B cell (primary cell): ENCODE measurements around the gene SKIDA1. TPM values are rescaled to one million over a fixed set of nuclear protein-coding genes. Genes with fewer than 3 reads are reported as not detected.

Source experiments
- ATAC-seq: fragments of 200-7000 bp; cut with Tn5 transposase; one replicate; pipeline ENCODE4 v1.10.0; 2021; ENCODE audit warnings: low read depth, mild to moderate bottlenecking, moderate number of reproducible peaks, moderate library complexity
- CTCF ChIA-PET: fragments of 350-600 bp; sonication (Branson Sonifier 250); formaldehyde crosslinking; loops from one replicate; lab custom pipeline; 2021; ENCODE audit warnings: antibody characterized with exemption, inconsistent platforms; lab: Charles Lee
- POLR2A ChIA-PET: fragments of 350-600 bp; sonication (Branson Sonifier 250); formaldehyde crosslinking; loops from one replicate; lab custom pipeline; 2021; ENCODE audit warnings: antibody characterized with exemption; lab: Charles Lee
- DNase-seq: peaks from one replicate; pipeline ENCODE4 v3.0.0; 2013
- H2AFZ ChIP-seq: 2 replicates; pipeline ENCODE4 v1.6.1; 2012; ENCODE audit warnings: mild to moderate bottlenecking, low read depth, low read length; ENCODE audit not compliant: insufficient read depth, poor library complexity, severe bottlenecking
- H3K27ac ChIP-seq, 2 donors: 1 replicate in 1 of 2; 2 replicates in 1 of 2; pipeline ENCODE4 v1.5.1; 2012 to 2013; ENCODE audit warnings: low read length in 2 of 2, mild to moderate bottlenecking in 2 of 2, moderate library complexity in 1 of 2
- H3K27me3 ChIP-seq, 4 experiments: fragments of 200-600 bp in 1 of 4; sonication (generic) in 1 of 4; replicated peaks in 1 of 4; 1 replicate in 2 of 4; 2 replicates in 2 of 4; pipeline versions ENCODE4 v1.6.1 to v1.7.0; 2013 to 2016; ENCODE audit warnings: low read length in 3 of 4, mild to moderate bottlenecking in 2 of 4, mixed read lengths in 1 of 4, moderate library complexity in 1 of 4; ENCODE audit not compliant: insufficient read depth in 4 of 4, control insufficient read depth in 3 of 4; ENCODE audit errors: control extremely low read depth in 1 of 4
- H3K36me3 ChIP-seq, 2 experiments: replicated peaks in 1 of 2; 1 replicate in 1 of 2; 2 replicates in 1 of 2; pipeline versions ENCODE4 v1.6.1 to v1.7.1; 2013; ENCODE audit warnings: low read length in 1 of 2; ENCODE audit not compliant: insufficient read depth in 2 of 2, control insufficient read depth in 1 of 2; ENCODE audit errors: control extremely low read depth in 1 of 2, extremely low read depth in 1 of 2
- H3K4me1 ChIP-seq, 2 donors: fragments of 200-600 bp in 1 of 2; sonication (generic) in 1 of 2; 1 replicate in 1 of 2; 2 replicates in 1 of 2; pipeline versions ENCODE4 v1.5.1 to v1.6.1; 2013 to 2017; ENCODE audit warnings: low read length in 2 of 2; ENCODE audit not compliant: control insufficient read depth in 2 of 2, insufficient read depth in 2 of 2
- H3K4me2 ChIP-seq: replicated peaks from 2 replicates; pipeline ENCODE3; 2012; ENCODE audit warnings: mild to moderate bottlenecking, low read depth, low read length; ENCODE audit not compliant: poor library complexity, severe bottlenecking
- H3K4me3 ChIP-seq, 5 experiments: fragments of 200-600 bp in 1 of 5; sonication (generic) in 1 of 5; 1 replicate in 3 of 5; 2 replicates in 2 of 5; pipeline versions ENCODE4 v1.5.1 to v1.7.0; 2011 to 2016; ENCODE audit warnings: low read length in 4 of 5, mild to moderate bottlenecking in 4 of 5, low read depth in 2 of 5, control low read depth in 1 of 5, moderate library complexity in 1 of 5; ENCODE audit not compliant: insufficient read depth in 1 of 5; ENCODE audit errors: control extremely low read depth in 1 of 5, extremely low read depth in 1 of 5
- H3K79me2 ChIP-seq: fragments of 200-600 bp; sonication (generic); one replicate; pipeline ENCODE4 v1.6.0; 2016; ENCODE audit warnings: low read length; ENCODE audit not compliant: control insufficient read depth, insufficient read depth
- H3K9ac ChIP-seq: fragments of 200-600 bp; sonication (generic); 2 replicates; pipeline ENCODE4 v1.6.1; 2017; ENCODE audit warnings: mild to moderate bottlenecking, low read length, moderate library complexity
- H3K9me3 ChIP-seq, 3 donors: one replicate each; pipeline versions ENCODE4 v1.6.1 to v1.7.1; 2013; ENCODE audit warnings: low read length in 2 of 3; ENCODE audit not compliant: control insufficient read depth in 2 of 3, insufficient read depth in 1 of 3; ENCODE audit errors: control extremely low read depth in 1 of 3
- H4K20me1 ChIP-seq: 2 replicates; pipeline ENCODE4 v1.6.0; 2012; ENCODE audit warnings: mild to moderate bottlenecking, low read length; ENCODE audit not compliant: insufficient read depth, control insufficient read depth, poor library complexity, severe bottlenecking
- H3K27ac Mint-ChIP-seq: one replicate; pipeline ENCODE4 v1.8.0; 2021; ENCODE audit warnings: mixed read lengths
- H3K27me3 Mint-ChIP-seq: one replicate; pipeline ENCODE4 v1.8.0; 2021; ENCODE audit warnings: mixed read lengths
- H3K4me1 Mint-ChIP-seq: one replicate; pipeline ENCODE4 v1.8.0; 2021; ENCODE audit warnings: mixed read lengths
- H3K4me3 Mint-ChIP-seq: one replicate; pipeline ENCODE4 v1.8.0; 2021; ENCODE audit warnings: mixed read lengths
- H3K9me3 Mint-ChIP-seq: one replicate; pipeline ENCODE4 v1.8.0; 2022; ENCODE audit warnings: mixed read lengths; ENCODE audit not compliant: insufficient read depth
- EZH2 ChIP-seq: IDR thresholded peaks from 2 replicates; pipeline ENCODE4 v1.6.1; 2012; ENCODE audit warnings: borderline replicate concordance, low read depth, mild to moderate bottlenecking, moderate library complexity, low read length; ENCODE audit not compliant: insufficient read depth, poor library complexity, severe bottlenecking
- WGBS: methylation state at CpG from one replicate; pipeline ENCODE4 v1.1.5; 2013; ENCODE audit warnings: missing lambda C conversion rate; ENCODE audit not compliant: insufficient coverage; 5-methylcytosine and 5-hydroxymethylcytosine counted together
- intact Hi-C: fragments of 100-400 bp; cut with micrococcal nuclease; formaldehyde crosslinking; loops from one replicate; pipeline ENCODE4 v1.10.0; 2022
- polyA plus RNA-seq: library from polyadenylated mRNA; depleted of rRNA; stranded (reverse); fragments of >200 nt; gene quantifications from 2 replicates; pipeline ENCODE4 v1.2.3, GENCODE V29; 2012
- total RNA-seq, 2 donors: library from RNA; stranded (reverse); fragments of 120-200 nt in 1 of 2; gene quantifications; 1 replicate in 1 of 2; 2 replicates in 1 of 2; pipeline versions ENCODE4 v1.2.3 to v1.2.4, GENCODE V29; 2013 to 2022
- TF ChIP-seq, protein P1 (sequence below): fragments of 200-600 bp; IDR thresholded peaks from one replicate; pipeline ENCODE4 v1.8.0; 2022; ENCODE audit warnings: antibody characterized with exemption, mild to moderate bottlenecking

Gene SKIDA1
- total and polyA plus RNA-seq, 2 donors (not counting 1 experiment from before 2014, with no cell fraction given) = 0.06 to 0.10 TPM

- TF ChIP-seq, protein P1, sequence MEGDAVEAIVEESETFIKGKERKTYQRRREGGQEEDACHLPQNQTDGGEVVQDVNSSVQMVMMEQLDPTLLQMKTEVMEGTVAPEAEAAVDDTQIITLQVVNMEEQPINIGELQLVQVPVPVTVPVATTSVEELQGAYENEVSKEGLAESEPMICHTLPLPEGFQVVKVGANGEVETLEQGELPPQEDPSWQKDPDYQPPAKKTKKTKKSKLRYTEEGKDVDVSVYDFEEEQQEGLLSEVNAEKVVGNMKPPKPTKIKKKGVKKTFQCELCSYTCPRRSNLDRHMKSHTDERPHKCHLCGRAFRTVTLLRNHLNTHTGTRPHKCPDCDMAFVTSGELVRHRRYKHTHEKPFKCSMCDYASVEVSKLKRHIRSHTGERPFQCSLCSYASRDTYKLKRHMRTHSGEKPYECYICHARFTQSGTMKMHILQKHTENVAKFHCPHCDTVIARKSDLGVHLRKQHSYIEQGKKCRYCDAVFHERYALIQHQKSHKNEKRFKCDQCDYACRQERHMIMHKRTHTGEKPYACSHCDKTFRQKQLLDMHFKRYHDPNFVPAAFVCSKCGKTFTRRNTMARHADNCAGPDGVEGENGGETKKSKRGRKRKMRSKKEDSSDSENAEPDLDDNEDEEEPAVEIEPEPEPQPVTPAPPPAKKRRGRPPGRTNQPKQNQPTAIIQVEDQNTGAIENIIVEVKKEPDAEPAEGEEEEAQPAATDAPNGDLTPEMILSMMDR = no peak
- no peak for TF ChIP-seq EZH2
- ChIA-PET CTCF (interaction anchor here (1.1 kb wide), 1 partner anchor 19 kb away, joined by 3 read pairs; no protein-coding TSS in a partner anchor), POLR2A (no interaction called here)
- no peak for ATAC-seq
- peak overlapping the region; percentile 39 for H3K9ac ChIP-seq
- no peaks in the 10 kb centered on the region for H4K20me1 ChIP-seq
- peaks cover 0 to 16% (median 0%) of the 10 kb centered on the region in 3 donors for H3K9me3 ChIP-seq
- no peaks in the 10 kb centered on the region for H3K79me2 ChIP-seq
- H3K4me3 ChIP-seq = peak overlapping the region in 3 of 5 experiments; percentile 8 to 30 (median 16)
- H3K4me1 ChIP-seq = peaks cover 28 to 31% of the 10 kb centered on the region in 2 donors
- H3K27ac Mint-ChIP-seq = no peak overlapping the region
- 33% methylated on average over 11 of the region's 14 CpGs for WGBS
- H2AFZ ChIP-seq = peak overlapping the region; percentile 54
- no peaks in the 10 kb centered on the region for H3K9me3 Mint-ChIP-seq
- H3K4me1 Mint-ChIP-seq = peaks cover 25% of the 10 kb centered on the region
- H3K27me3 Mint-ChIP-seq = peaks cover 48% of the 10 kb centered on the region
- peak overlapping the region; percentile 71 for H3K4me2 ChIP-seq
- H3K27ac ChIP-seq = no peak overlapping the region
- no peak overlapping the region for H3K4me3 Mint-ChIP-seq
- intact Hi-C loops = no loop called here
- DNase-seq = no peak
- peaks cover 2 to 51% (median 37%) of the 10 kb centered on the region in 4 experiments for H3K27me3 ChIP-seq
- H3K36me3 ChIP-seq = no peaks in the 10 kb centered on the region
These were observed 24.9 kb downstream of the SKIDA1 start for GRCh38 chr10:21500578-21500910.

DNA sequence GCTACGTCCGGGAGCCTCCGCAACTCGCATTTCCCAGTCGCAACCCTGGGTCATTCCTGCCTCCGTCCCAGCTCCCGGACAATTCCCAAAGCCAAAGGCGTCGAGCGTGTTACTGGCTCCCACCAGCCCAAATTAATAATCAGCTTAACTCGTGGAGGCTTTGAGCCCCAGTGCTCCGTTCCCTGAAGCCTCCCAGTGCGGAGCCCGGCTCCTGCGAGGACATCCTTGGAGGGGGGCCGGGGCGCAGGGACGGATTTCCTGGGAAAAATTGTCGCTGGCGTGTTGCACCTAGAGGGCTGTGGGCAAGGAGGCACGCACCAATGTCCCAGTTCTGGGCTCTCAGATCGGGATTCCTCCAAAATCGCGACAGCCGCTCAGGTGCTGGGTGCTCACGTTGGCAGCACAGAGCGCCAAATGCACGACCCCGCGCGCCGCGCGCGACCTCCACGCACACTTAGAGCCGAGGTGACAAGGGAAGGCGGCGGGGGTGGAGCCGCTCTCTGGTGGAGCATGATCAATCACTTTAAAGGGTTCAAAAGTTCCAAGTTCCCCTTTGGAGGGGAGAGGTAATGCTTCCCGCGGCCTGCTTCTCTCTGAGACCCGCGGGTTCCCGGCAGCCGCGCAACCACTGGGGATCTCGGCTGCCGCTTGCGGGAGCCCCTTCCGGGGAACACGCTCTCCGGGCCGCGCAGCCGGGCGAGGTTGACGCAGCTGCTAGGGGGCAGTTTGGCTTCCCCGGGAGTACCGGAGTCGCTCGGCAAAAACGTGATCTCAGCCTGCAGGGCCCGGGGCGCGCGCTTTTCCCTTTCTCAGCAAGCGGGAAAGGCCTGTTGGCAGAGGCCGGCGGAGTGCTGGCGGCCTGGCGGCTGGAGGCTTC, 25.5 kb downstream of the SKIDA1 start:
- DNase-seq = peak; percentile 58
- no peaks in the 10 kb centered on the region for H3K9me3 Mint-ChIP-seq
- 25% methylated on average over 72 of the region's 72 CpGs for WGBS

More for the DNA sequence above, 25.5 kb downstream of the SKIDA1 start:
- ChIA-PET CTCF (interaction anchor here (1.1 kb wide), 1 partner anchor 20 kb away, joined by 3 read pairs; no protein-coding TSS in a partner anchor), POLR2A (no interaction called here)
- no peaks in the 10 kb centered on the region for H3K79me2 ChIP-seq
- H3K9ac ChIP-seq = peak overlapping the region; percentile 39
- H3K9me3 ChIP-seq = peaks cover 0 to 16% (median 0%) of the 10 kb centered on the region in 3 donors
- peak overlapping the region; percentile 47 for H3K4me3 Mint-ChIP-seq
- no peaks in the 10 kb centered on the region for H4K20me1 ChIP-seq
- intact Hi-C loops = loop anchor here (10.0 kb wide), 2 partner anchors 725 to 755 kb away; no protein-coding TSS in a partner anchor
- peaks cover 2 to 57% (median 40%) of the 10 kb centered on the region in 4 experiments for H3K27me3 ChIP-seq
- H3K27me3 Mint-ChIP-seq = peaks cover 54% of the 10 kb centered on the region
- H3K27ac Mint-ChIP-seq = no peak overlapping the region
- H2AFZ ChIP-seq = peak overlapping the region; percentile 54
- no peaks in the 10 kb centered on the region for H3K36me3 ChIP-seq
- H3K4me2 ChIP-seq = peak overlapping the region; percentile 71
- peaks cover 30% of the 10 kb centered on the region for H3K4me1 Mint-ChIP-seq
- peaks cover 34 to 37% of the 10 kb centered on the region in 2 donors for H3K4me1 ChIP-seq
- H3K27ac ChIP-seq = no peak overlapping the region
- peak overlapping the region in 3 of 5 experiments; percentile 8 to 30 (median 16) for H3K4me3 ChIP-seq
- TF ChIP-seq, protein P1 = no peak
- TF ChIP-seq EZH2 = no peak
- ATAC-seq = no peak
